Measurements from ENCODE around the gene COL24A1. TPM values are rescaled to one million over a fixed set of nuclear protein-coding genes. Genes with fewer than 3 reads are reported as not detected.

The COL24A1 gene
- total and polyA plus RNA-seq, 2 donors (not counting 3 experiments of a cell fraction or from before 2014, with no cell fraction given) = 0.03 TPM; not detected in 1

GRCh38 chr1:85862456-85862855 lies 294.1 kb downstream of the COL24A1 start:
- dilution Hi-C loops (cut with MboI; ENCODE audit: extremely low pct_ligation_motif_present, low sequenced_read_pairs) (no loop called here), intact Hi-C loops (cut with micrococcal nuclease) (no loop called here)
- H3K9me3 ChIP-seq (replicated peaks; ENCODE audit: control insufficient read depth, insufficient read depth, low read length) = no peaks in the 10 kb centered on the region
- ChIA-PET CTCF (no interaction called here), POLR2A (no interaction called here)
- H3K9ac ChIP-seq (replicated peaks; ENCODE audit: extremely low read depth, insufficient read depth, low read length) = no peak overlapping the region
- H3K9me1 ChIP-seq (replicated peaks; ENCODE audit: control insufficient read depth, extremely low read depth, insufficient read depth, low read length) = no peaks in the 10 kb centered on the region
- FAIRE-seq (no peak), DNase-seq (ENCODE audit: low read depth, low spot score) (no peak)
- no peaks in the 10 kb centered on the region for H4K20me1 ChIP-seq (replicated peaks; ENCODE audit: control insufficient read depth, extremely low read depth, insufficient read depth, low read length)
- TF ChIP-seq POLR2A (IDR thresholded peaks at IDR 0.05; ENCODE audit: low read depth, low read length) (no peak), CTCF (IDR thresholded peaks at IDR 0.05; ENCODE audit: extremely low read depth in 1 of 2, insufficient read depth in 1 of 2, low read depth in 1 of 2, low read length in 2 of 2) (no peak), JUN (IDR thresholded peaks at IDR 0.05; ENCODE audit: borderline replicate concordance, insufficient read depth, insufficient read length, low read depth) (no peak), MAX (IDR thresholded peaks at IDR 0.05; ENCODE audit: insufficient read depth, insufficient read length) (no peak), FOS (IDR thresholded peaks at IDR 0.05; ENCODE audit: borderline replicate concordance, insufficient read depth, low read length) (no peak), EZH2 (IDR thresholded peaks at IDR 0.05; ENCODE audit: borderline replicate concordance, low read depth, low read length, severe bottlenecking) (no peak), POLR2AphosphoS5 (IDR thresholded peaks at IDR 0.05; ENCODE audit: insufficient read depth, low read depth, low read length) (no peak), GATA2 (IDR thresholded peaks at IDR 0.05; ENCODE audit: insufficient read depth, insufficient read length, low read depth, low read length) (no peak), MYC (IDR thresholded peaks at IDR 0.05; ENCODE audit: low read depth, low read length) (no peak)
- H3K4me1 ChIP-seq (ENCODE audit: control insufficient read depth, extremely low read depth, insufficient read depth, low read length) = no peaks in the 10 kb centered on the region
- H3K4me3 ChIP-seq (replicated peaks in 1 of 3; ENCODE audit: insufficient read depth in 1 of 3, low read depth in 1 of 3, low read length in 3 of 3) = no peak overlapping the region
- H3K79me2 ChIP-seq (ENCODE audit: control insufficient read depth, insufficient read depth, low read length) = no peaks in the 10 kb centered on the region
- peaks cover 0 to 16% of the 10 kb centered on the region in 2 experiments for H3K27me3 ChIP-seq (ENCODE audit: control insufficient read depth in 2 of 2, insufficient read depth in 2 of 2, low read length in 2 of 2)
- no peak overlapping the region for H3K27ac ChIP-seq (ENCODE audit: insufficient read depth, low read depth, low read length)
- no TSS peak for BruUV-seq (replicated peaks)
- no peak overlapping the region for H2AFZ ChIP-seq (ENCODE audit: low read depth, low read length)
- no peak overlapping the region for H3K4me2 ChIP-seq (ENCODE audit: insufficient read depth, low read length)
- H3K36me3 ChIP-seq (ENCODE audit: control insufficient read depth in 2 of 2, extremely low read depth in 1 of 2, insufficient read depth in 2 of 2, low read length in 2 of 2) = no peaks in the 10 kb centered on the region

Measured in endothelial cell of umbilical vein (primary cell).